ENCODE measurements around the gene LCP2.

Gene LCP2

DNA sequence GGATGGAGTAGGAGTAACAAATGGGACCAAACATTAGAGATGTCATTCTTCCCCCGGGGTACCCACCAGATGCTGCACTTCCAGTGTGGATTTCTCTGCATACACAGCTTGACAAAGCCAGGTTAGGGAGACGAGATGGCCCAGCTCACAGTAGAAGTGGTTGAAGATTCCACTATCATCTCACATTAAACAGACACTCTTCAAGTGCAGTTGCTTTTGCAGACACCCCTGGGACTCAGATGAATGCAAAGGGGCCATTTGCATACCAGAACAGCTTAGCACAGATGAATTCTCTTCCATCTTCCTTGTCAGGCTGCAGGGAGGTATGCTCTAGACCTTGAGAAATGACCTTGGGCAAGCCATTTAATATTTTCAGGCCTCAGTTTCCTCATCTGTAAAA is 77.4 kb downstream of the LCP2 start:
- no peak for ATAC-seq
- TF ChIP-seq, protein P1, sequence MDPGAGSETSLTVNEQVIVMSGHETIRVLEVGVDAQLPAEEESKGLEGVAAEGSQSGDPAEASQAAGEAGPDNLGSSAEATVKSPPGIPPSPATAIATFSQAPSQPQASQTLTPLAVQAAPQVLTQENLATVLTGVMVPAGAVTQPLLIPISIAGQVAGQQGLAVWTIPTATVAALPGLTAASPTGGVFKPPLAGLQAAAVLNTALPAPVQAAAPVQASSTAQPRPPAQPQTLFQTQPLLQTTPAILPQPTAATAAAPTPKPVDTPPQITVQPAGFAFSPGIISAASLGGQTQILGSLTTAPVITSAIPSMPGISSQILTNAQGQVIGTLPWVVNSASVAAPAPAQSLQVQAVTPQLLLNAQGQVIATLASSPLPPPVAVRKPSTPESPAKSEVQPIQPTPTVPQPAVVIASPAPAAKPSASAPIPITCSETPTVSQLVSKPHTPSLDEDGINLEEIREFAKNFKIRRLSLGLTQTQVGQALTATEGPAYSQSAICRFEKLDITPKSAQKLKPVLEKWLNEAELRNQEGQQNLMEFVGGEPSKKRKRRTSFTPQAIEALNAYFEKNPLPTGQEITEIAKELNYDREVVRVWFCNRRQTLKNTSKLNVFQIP (CRISPR knock-in tag; IDR thresholded peaks at IDR 0.05; ENCODE audit: borderline replicate concordance, low read depth), result no peak

DNA sequence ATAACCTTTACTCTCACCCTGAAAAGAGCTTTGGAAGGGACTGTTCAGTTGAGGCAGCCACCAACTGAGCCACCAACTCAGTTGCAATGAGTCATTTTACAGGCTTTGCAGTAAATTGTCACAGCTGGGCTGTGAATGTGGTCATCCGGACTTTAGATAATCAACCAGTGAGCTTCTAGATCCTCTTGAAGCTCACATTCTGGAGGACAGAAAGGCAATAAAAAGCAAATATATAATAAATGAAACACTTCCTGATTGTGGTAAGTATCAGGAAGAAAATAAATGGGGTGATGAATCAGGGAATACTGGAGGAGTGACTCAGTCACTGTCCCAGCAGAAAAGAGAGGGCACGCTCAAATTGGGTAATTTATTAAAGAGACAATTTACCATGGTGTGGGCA is 78.0 kb downstream of the LCP2 start:
- ATAC-seq, result peak; percentile 58
- TF ChIP-seq OSR1 (CRISPR knock-in tag; IDR thresholded peaks at IDR 0.05) (no peak), SNAI2 (CRISPR knock-in tag; IDR thresholded peaks at IDR 0.05) (no peak), ARNTL (CRISPR knock-in tag; IDR thresholded peaks at IDR 0.05; ENCODE audit: borderline replicate concordance, low read depth) (no peak)
- TF ChIP-seq, protein P1 (CRISPR knock-in tag; IDR thresholded peaks at IDR 0.05; ENCODE audit: borderline replicate concordance, low read depth), result no peak
- TF ChIP-seq, protein P2, sequence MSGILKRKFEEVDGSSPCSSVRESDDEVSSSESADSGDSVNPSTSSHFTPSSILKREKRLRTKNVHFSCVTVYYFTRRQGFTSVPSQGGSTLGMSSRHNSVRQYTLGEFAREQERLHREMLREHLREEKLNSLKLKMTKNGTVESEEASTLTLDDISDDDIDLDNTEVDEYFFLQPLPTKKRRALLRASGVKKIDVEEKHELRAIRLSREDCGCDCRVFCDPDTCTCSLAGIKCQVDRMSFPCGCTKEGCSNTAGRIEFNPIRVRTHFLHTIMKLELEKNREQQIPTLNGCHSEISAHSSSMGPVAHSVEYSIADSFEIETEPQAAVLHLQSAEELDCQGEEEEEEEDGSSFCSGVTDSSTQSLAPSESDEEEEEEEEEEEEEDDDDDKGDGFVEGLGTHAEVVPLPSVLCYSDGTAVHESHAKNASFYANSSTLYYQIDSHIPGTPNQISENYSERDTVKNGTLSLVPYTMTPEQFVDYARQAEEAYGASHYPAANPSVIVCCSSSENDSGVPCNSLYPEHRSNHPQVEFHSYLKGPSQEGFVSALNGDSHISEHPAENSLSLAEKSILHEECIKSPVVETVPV (CRISPR knock-in tag; IDR thresholded peaks at IDR 0.05), result no peak
- TF ChIP-seq, protein P3, sequence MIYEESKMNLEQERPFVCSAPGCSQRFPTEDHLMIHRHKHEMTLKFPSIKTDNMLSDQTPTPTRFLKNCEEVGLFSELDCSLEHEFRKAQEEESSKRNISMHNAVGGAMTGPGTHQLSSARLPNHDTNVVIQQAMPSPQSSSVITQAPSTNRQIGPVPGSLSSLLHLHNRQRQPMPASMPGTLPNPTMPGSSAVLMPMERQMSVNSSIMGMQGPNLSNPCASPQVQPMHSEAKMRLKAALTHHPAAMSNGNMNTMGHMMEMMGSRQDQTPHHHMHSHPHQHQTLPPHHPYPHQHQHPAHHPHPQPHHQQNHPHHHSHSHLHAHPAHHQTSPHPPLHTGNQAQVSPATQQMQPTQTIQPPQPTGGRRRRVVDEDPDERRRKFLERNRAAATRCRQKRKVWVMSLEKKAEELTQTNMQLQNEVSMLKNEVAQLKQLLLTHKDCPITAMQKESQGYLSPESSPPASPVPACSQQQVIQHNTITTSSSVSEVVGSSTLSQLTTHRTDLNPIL (CRISPR knock-in tag; IDR thresholded peaks at IDR 0.05; ENCODE audit: low read depth), result no peak

DNA sequence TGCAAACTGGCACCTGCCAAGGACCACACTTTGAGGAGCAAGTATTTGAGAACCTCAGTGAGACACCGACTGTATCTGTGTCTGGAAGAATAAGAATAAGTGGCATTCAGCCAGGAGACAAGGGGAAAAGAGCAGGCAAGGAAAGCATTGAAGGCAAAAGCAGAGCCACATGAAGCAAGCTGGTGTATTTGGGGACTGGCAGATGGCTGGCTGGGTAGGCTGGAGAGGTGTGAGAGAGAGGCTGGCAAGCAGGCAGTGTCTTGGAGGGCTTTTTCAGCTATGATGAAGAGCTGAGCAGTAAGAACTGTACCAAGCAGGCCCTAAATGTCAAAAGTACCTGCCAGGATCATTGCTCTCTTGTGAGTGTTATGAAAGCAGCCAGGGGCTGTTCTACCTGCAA is 78.9 kb downstream of the LCP2 start:
- no peak for TF ChIP-seq ZFP30 (CRISPR knock-in tag; IDR thresholded peaks at IDR 0.05)
- no peak for TF ChIP-seq GLIS3 (CRISPR knock-in tag; IDR thresholded peaks at IDR 0.05)
- TF ChIP-seq ZFP3 (CRISPR knock-in tag; IDR thresholded peaks at IDR 0.05), result no peak
- TF ChIP-seq ZC3H10 (CRISPR knock-in tag; IDR thresholded peaks at IDR 0.05), result no peak
- no peak for TF ChIP-seq RARB (CRISPR knock-in tag; IDR thresholded peaks at IDR 0.05)
- TF ChIP-seq BACH2 (CRISPR knock-in tag; IDR thresholded peaks at IDR 0.05; ENCODE audit: borderline replicate concordance), result no peak
- no peak for TF ChIP-seq TCF4 (CRISPR knock-in tag; IDR thresholded peaks at IDR 0.05; ENCODE audit: borderline replicate concordance)
- no peak for ATAC-seq

DNA sequence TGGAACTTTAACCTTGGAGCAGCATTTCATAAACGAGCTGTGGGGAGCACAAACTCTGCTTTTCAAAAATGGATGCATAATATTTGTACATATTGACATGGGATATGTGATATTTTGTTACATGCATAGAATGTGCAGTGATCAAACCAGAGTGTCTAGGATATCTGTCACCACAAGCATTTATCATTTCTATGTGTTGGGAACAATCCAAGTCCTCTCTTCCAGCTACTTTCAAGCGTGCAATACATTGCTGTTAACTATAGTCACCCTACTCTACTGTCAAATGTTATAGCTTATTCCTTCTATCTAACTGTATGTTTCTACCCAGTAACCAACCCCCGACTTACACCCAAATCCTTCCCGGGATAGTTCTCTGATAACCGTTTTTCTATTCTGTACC is 79.7 kb downstream of the LCP2 start:
- TF ChIP-seq ZC3H10 (CRISPR knock-in tag; IDR thresholded peaks at IDR 0.05) (no peak), ZNF565 (CRISPR knock-in tag; conservative IDR thresholded peaks at IDR 0.05; ENCODE audit: low read depth) (no peak), BACH2 (CRISPR knock-in tag; IDR thresholded peaks at IDR 0.05; ENCODE audit: borderline replicate concordance) (no peak), TOX (CRISPR knock-in tag; IDR thresholded peaks at IDR 0.05; ENCODE audit: borderline replicate concordance) (no peak), PPARA (CRISPR knock-in tag; IDR thresholded peaks at IDR 0.05; ENCODE audit: borderline replicate concordance) (no peak), ESRRG (CRISPR knock-in tag; IDR thresholded peaks at IDR 0.05) (no peak), ZFP3 (CRISPR knock-in tag; IDR thresholded peaks at IDR 0.05) (no peak), ZFP30 (CRISPR knock-in tag; IDR thresholded peaks at IDR 0.05) (no peak), ZNF8 (CRISPR knock-in tag; IDR thresholded peaks at IDR 0.05) (no peak), OSR1 (CRISPR knock-in tag; IDR thresholded peaks at IDR 0.05) (no peak), ARNTL (CRISPR knock-in tag; IDR thresholded peaks at IDR 0.05; ENCODE audit: borderline replicate concordance, low read depth) (no peak), ISL1 (CRISPR knock-in tag; IDR thresholded peaks at IDR 0.05) (no peak)
- TF ChIP-seq, protein P2 (CRISPR knock-in tag; IDR thresholded peaks at IDR 0.05), result no peak
- TF ChIP-seq, protein P3 (CRISPR knock-in tag; IDR thresholded peaks at IDR 0.05; ENCODE audit: low read depth), result no peak
- TF ChIP-seq, protein P4, sequence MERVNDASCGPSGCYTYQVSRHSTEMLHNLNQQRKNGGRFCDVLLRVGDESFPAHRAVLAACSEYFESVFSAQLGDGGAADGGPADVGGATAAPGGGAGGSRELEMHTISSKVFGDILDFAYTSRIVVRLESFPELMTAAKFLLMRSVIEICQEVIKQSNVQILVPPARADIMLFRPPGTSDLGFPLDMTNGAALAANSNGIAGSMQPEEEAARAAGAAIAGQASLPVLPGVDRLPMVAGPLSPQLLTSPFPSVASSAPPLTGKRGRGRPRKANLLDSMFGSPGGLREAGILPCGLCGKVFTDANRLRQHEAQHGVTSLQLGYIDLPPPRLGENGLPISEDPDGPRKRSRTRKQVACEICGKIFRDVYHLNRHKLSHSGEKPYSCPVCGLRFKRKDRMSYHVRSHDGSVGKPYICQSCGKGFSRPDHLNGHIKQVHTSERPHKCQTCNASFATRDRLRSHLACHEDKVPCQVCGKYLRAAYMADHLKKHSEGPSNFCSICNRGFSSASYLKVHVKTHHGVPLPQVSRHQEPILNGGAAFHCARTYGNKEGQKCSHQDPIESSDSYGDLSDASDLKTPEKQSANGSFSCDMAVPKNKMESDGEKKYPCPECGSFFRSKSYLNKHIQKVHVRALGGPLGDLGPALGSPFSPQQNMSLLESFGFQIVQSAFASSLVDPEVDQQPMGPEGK (CRISPR knock-in tag; IDR thresholded peaks at IDR 0.05; ENCODE audit: borderline replicate concordance), result no peak
- TF ChIP-seq, protein P5, sequence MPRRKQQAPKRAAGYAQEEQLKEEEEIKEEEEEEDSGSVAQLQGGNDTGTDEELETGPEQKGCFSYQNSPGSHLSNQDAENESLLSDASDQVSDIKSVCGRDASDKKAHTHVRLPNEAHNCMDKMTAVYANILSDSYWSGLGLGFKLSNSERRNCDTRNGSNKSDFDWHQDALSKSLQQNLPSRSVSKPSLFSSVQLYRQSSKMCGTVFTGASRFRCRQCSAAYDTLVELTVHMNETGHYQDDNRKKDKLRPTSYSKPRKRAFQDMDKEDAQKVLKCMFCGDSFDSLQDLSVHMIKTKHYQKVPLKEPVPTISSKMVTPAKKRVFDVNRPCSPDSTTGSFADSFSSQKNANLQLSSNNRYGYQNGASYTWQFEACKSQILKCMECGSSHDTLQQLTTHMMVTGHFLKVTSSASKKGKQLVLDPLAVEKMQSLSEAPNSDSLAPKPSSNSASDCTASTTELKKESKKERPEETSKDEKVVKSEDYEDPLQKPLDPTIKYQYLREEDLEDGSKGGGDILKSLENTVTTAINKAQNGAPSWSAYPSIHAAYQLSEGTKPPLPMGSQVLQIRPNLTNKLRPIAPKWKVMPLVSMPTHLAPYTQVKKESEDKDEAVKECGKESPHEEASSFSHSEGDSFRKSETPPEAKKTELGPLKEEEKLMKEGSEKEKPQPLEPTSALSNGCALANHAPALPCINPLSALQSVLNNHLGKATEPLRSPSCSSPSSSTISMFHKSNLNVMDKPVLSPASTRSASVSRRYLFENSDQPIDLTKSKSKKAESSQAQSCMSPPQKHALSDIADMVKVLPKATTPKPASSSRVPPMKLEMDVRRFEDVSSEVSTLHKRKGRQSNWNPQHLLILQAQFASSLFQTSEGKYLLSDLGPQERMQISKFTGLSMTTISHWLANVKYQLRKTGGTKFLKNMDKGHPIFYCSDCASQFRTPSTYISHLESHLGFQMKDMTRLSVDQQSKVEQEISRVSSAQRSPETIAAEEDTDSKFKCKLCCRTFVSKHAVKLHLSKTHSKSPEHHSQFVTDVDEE (CRISPR knock-in tag; IDR thresholded peaks at IDR 0.05), result no peak

More for the DNA sequence above, 79.7 kb downstream of the LCP2 start:
- no peak for ATAC-seq

Measured in SK-N-SH treated with all-trans-retinoic acid at 6 μM for 48 hours (cell line).